ENCODE results near the gene KIF16B. TPM values are rescaled to one million over a fixed set of nuclear protein-coding genes. Genes with fewer than 3 reads are reported as not detected.
A peak's percentile ranks its signal among the peaks of the same experiment; 100 is the strongest.
"Not testable (repeated sequence)": the region's sequence is repeated elsewhere in the genome, so short reads cannot be mapped to it uniquely, and the experiment has no call there.

The KIF16B gene
- total and polyA plus RNA-seq, 2 experiments from 2014 or later, result 9.3 to 21.8 TPM

DNA sequence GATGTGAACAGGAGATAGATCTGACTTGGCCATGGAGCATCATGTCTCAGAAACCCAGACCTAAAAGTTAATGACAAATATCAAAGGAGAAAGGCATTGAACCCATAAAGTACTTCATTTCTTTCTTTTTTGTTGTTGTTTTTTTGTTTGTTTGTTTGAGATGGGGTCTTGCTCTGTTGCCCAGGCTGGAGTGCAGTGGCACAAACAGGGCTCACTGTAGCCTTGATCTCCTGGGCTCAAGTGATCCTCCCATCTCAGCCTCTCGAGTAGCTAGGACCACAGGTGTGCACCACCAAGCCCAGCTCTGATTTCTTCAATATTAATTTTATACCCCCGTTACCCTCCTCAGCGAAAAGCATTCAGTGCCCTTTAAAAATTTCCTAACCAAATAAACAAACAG lies 45.8 kb downstream of the KIF16B start:
- no peak overlapping the region for H3K4me3 ChIP-seq
- H3K27me3 ChIP-seq, result no peaks in the 10 kb centered on the region
- WGBS (ENCODE audit: low lambda C conversion rate, missing lambda C conversion rate), result 97% methylated on average over 3 of the region's 3 CpGs
- no peak overlapping the region for H2AFZ ChIP-seq
- no peaks in the 10 kb centered on the region for H4K20me1 ChIP-seq (ENCODE audit: insufficient read depth, poor library complexity, severe bottlenecking)
- peak overlapping the region; percentile 91 for H3K27ac ChIP-seq
- H3K9me3 ChIP-seq (ENCODE audit: low read depth), result no peaks in the 10 kb centered on the region
- DNase-seq (ENCODE audit: low spot score), result no peak
- H3K9me2 ChIP-seq (replicated peaks; ENCODE audit: insufficient read depth), result no peaks in the 10 kb centered on the region
- H3K36me3 ChIP-seq (replicated peaks; ENCODE audit: insufficient read depth, low read depth), result no peaks in the 10 kb centered on the region
- TF ChIP-seq EZH2 (IDR thresholded peaks at IDR 0.05; ENCODE audit: borderline replicate concordance), result no peak
- TF ChIP-seq, protein P1, sequence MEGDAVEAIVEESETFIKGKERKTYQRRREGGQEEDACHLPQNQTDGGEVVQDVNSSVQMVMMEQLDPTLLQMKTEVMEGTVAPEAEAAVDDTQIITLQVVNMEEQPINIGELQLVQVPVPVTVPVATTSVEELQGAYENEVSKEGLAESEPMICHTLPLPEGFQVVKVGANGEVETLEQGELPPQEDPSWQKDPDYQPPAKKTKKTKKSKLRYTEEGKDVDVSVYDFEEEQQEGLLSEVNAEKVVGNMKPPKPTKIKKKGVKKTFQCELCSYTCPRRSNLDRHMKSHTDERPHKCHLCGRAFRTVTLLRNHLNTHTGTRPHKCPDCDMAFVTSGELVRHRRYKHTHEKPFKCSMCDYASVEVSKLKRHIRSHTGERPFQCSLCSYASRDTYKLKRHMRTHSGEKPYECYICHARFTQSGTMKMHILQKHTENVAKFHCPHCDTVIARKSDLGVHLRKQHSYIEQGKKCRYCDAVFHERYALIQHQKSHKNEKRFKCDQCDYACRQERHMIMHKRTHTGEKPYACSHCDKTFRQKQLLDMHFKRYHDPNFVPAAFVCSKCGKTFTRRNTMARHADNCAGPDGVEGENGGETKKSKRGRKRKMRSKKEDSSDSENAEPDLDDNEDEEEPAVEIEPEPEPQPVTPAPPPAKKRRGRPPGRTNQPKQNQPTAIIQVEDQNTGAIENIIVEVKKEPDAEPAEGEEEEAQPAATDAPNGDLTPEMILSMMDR (IDR thresholded peaks at IDR 0.05; ENCODE audit: poor library complexity), result no peak
- TF ChIP-seq EZH2phosphoT487 (IDR thresholded peaks at IDR 0.05; ENCODE audit: low read depth, severe bottlenecking, unreplicated experiment), result no peak
- peaks cover 21% of the 10 kb centered on the region for H3K4me1 ChIP-seq (ENCODE audit: insufficient read depth)
- H3K4me2 ChIP-seq, result peak overlapping the region; percentile 39
- peaks cover 17% of the 10 kb centered on the region for H3K79me2 ChIP-seq

DNA sequence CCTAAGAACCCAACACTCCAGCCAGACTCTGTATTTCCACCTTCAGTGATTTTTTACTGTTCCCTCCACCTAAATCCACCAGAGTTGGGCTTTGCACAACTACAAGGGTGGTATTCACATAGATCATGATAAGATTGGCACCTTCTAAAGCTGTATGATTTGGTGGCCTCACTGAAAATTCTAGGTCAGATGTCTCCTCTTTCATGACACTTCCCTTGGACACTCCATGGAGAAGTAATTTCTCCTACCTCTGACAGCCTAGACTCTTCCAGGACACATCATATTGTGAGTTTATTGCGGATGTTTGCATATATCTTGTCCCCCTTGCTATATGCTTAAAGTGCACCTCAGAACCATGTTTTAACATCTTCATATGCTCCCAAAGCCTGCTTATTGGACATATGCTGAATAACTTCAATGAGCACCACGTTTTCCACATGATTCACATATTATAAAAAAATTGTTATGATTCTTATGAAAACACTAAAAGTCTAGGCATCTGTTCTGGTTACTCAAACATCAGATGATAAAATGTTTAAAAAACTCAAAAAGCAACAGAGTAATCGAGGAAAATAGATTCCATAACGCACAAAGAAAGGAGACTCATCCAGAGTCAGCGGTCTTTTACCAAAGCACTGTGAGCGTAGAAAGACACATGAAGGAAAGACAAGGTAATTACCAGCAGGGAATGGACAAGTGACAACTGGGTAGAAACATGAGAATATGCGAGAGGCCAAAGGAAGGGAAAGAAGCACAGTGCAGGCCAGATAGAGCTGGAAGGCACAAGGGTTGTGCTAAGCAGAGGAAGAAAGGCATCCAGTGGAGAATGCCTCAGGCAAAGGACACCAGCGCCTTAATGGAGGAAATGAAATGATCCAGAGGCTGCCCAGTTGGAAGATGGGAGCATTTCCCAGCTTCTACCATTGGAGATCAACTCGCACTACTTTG lies 46.5 kb downstream of the KIF16B start:
- no peak for TF ChIP-seq EZH2 (IDR thresholded peaks at IDR 0.05; ENCODE audit: borderline replicate concordance)
- TF ChIP-seq, protein P1 (IDR thresholded peaks at IDR 0.05; ENCODE audit: poor library complexity), result no peak
- no peak for TF ChIP-seq EZH2phosphoT487 (IDR thresholded peaks at IDR 0.05; ENCODE audit: low read depth, severe bottlenecking, unreplicated experiment)
- Histone ChIP-seq H4K20me1 (ENCODE audit: insufficient read depth, poor library complexity, severe bottlenecking) (no peaks in the 10 kb centered on the region), H3K36me3 (replicated peaks; ENCODE audit: insufficient read depth, low read depth) (no peaks in the 10 kb centered on the region), H3K27ac (peak overlapping the region; percentile 91), H3K9me2 (replicated peaks; ENCODE audit: insufficient read depth) (no peaks in the 10 kb centered on the region), H3K4me1 (ENCODE audit: insufficient read depth) (peaks cover 21% of the 10 kb centered on the region), H3K9me3 (ENCODE audit: low read depth) (no peaks in the 10 kb centered on the region), H3K79me2 (peaks cover 12% of the 10 kb centered on the region), H3K4me2 (no peak overlapping the region), H3K4me3 (no peak overlapping the region), H3K27me3 (no peaks in the 10 kb centered on the region), H2AFZ (no peak overlapping the region)
- no peak for DNase-seq (ENCODE audit: low spot score)
- 79% methylated on average over 9 of the region's 9 CpGs for WGBS (ENCODE audit: low lambda C conversion rate, missing lambda C conversion rate)

DNA sequence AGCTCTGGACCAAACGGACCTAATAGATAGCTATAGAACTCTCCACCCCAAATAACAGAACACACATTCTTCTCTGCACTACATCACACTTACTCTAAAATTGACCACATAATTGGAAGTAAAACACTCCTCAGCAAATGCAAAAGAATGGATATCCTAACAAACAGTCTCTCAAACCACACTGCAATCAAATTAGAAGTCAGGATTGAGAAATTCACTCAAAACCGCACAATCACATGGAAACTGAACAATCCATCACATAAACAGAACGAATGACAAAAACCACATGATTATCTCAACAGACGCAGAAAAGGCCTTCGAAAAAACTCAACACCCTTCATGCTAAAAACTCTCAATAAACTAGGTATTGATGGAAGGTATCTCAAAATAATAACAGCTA lies 50.6 kb downstream of the KIF16B start:
- not testable (repeated sequence) for DNase-seq (ENCODE audit: low spot score); H3K79me2 ChIP-seq; H3K9me2 ChIP-seq (replicated peaks; ENCODE audit: insufficient read depth); H2AFZ ChIP-seq; H3K36me3 ChIP-seq (replicated peaks; ENCODE audit: insufficient read depth, low read depth); H3K27ac ChIP-seq; H3K4me2 ChIP-seq; H3K9me3 ChIP-seq (ENCODE audit: low read depth); H3K27me3 ChIP-seq; H3K4me3 ChIP-seq; H4K20me1 ChIP-seq (ENCODE audit: insufficient read depth, poor library complexity, severe bottlenecking); H3K4me1 ChIP-seq (ENCODE audit: insufficient read depth)
- WGBS (ENCODE audit: low lambda C conversion rate, missing lambda C conversion rate), result 92% methylated on average over 5 of the region's 5 CpGs

DNA sequence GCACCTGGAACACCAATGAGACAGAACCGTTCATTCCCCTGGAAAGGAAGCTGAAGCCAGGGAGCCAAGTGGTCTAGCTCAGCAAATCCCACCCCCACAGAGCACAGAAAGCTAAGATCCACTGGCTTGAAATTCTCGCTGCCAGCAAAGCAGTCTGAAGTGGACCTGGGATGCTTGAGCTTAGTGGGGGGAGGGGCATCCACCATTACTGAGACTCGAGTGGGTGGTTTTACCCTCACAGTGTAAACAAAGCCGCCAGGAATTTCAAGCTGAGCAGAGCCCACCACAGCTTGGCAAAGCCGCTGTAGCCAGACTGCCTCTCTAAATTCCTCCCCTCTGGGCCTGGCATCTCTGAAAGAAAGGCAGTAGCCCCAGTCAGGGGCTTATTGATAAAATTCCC lies 53.1 kb downstream of the KIF16B start:
- H3K4me1 ChIP-seq (ENCODE audit: insufficient read depth), result no peaks in the 10 kb centered on the region
- WGBS (ENCODE audit: low lambda C conversion rate, missing lambda C conversion rate), result 67% methylated on average over 5 of the region's 5 CpGs
- H2AFZ ChIP-seq, result no peak overlapping the region
- H3K9me2 ChIP-seq (replicated peaks; ENCODE audit: insufficient read depth), result no peaks in the 10 kb centered on the region
- no peaks in the 10 kb centered on the region for H3K27me3 ChIP-seq
- no peak overlapping the region for H3K4me2 ChIP-seq
- no peak overlapping the region for H3K4me3 ChIP-seq
- H3K36me3 ChIP-seq (replicated peaks; ENCODE audit: insufficient read depth, low read depth), result no peaks in the 10 kb centered on the region
- H3K79me2 ChIP-seq, result no peaks in the 10 kb centered on the region
- no peak for DNase-seq (ENCODE audit: low spot score)
- H3K9me3 ChIP-seq (ENCODE audit: low read depth), result no peaks in the 10 kb centered on the region
- TF ChIP-seq, protein P1 (IDR thresholded peaks at IDR 0.05; ENCODE audit: poor library complexity), result no peak
- no peak for TF ChIP-seq EZH2phosphoT487 (IDR thresholded peaks at IDR 0.05; ENCODE audit: low read depth, severe bottlenecking, unreplicated experiment)
- TF ChIP-seq EZH2 (IDR thresholded peaks at IDR 0.05; ENCODE audit: borderline replicate concordance), result no peak
- no peaks in the 10 kb centered on the region for H4K20me1 ChIP-seq (ENCODE audit: insufficient read depth, poor library complexity, severe bottlenecking)
- no peak overlapping the region for H3K27ac ChIP-seq

DNA sequence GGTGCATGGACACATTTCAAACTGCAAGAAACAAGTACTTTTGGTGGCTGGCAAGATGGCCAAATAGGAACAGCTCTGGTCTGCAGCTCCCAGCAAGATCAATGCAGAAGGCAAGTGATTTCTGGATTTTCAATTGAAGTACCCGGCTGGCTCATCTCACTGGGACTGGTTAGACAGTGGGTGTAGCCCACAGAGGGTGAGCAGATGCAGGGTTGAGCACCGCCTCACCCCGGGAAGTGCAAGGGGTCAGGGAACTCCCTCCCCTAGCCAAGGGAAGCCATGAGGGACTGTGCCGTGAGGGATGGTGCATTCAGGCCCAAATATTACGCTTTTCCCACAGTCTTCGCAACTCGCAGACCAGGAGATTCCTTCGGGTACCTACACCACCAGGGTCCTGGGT lies 53.6 kb downstream of the KIF16B start:
- H3K79me2 ChIP-seq; H3K4me2 ChIP-seq; H3K36me3 ChIP-seq (replicated peaks; ENCODE audit: insufficient read depth, low read depth); H3K27me3 ChIP-seq; H3K9me2 ChIP-seq (replicated peaks; ENCODE audit: insufficient read depth); H3K9me3 ChIP-seq (ENCODE audit: low read depth); H2AFZ ChIP-seq; H3K27ac ChIP-seq; DNase-seq (ENCODE audit: low spot score); H3K4me1 ChIP-seq (ENCODE audit: insufficient read depth); H3K4me3 ChIP-seq; H4K20me1 ChIP-seq (ENCODE audit: insufficient read depth, poor library complexity, severe bottlenecking): not testable (repeated sequence)
- 89% methylated on average over 8 of the region's 8 CpGs for WGBS (ENCODE audit: low lambda C conversion rate, missing lambda C conversion rate)

All from hepatocyte (in vitro differentiated cells).